GM12878 (cell line): ENCODE measurements around the gene TACC3. TPM values are rescaled to one million over a fixed set of nuclear protein-coding genes. Genes with fewer than 3 reads are reported as not detected.

Experiments used
- ATAC-seq: fragments of 200-7000 bp; cut with Tn5 transposase; 3 replicates; pipeline ENCODE4 v1.9.1; 2020; ENCODE audit warnings: mild to moderate bottlenecking, moderate library complexity
- BruUV-seq: library from RNA; stranded (reverse); fragments of 400-500 nt; replicated peaks from 2 replicates; lab custom pipeline; 2021; lab: Mats Ljungman, UMichigan
- CTCF ChIA-PET: fragments of 300-600 bp; sonication (Branson Sonifier 250); formaldehyde crosslinking; extraction: SDS; loops from one replicate; lab custom pipeline; 2021; ENCODE audit warnings: inconsistent platforms; lab: Yijun Ruan, JAX
- POLR2A ChIA-PET: fragments of 350-600 bp; formaldehyde crosslinking; extraction: SDS; loops from one replicate; lab custom pipeline; 2021; ENCODE audit warnings: inconsistent platforms; lab: Charles Lee
- RAD21 ChIA-PET: fragments of 300-600 bp; sonication (Branson Sonifier 250); formaldehyde crosslinking; loops from one replicate; lab custom pipeline; 2023; ENCODE audit warnings: antibody characterized with exemption; ENCODE audit not compliant: unreplicated experiment; lab: Charles Lee
- SMC1A ChIA-PET: fragments of 300-600 bp; sonication (Branson Sonifier 250); formaldehyde crosslinking; loops from one replicate; lab custom pipeline; 2023; ENCODE audit not compliant: unreplicated experiment, uncharacterized antibody; lab: Charles Lee
- DNase-seq: peaks from one replicate; pipeline ENCODE4 v3.0.0-alpha.2; 2011; ENCODE audit warnings: low read depth, low spot score
- FAIRE-seq: peaks from 3 replicates; lab custom pipeline; 2011; peaks lifted over from hg19 to GRCh38; lab: Jason Lieb, UNC
- H2AFZ ChIP-seq: 2 replicates; pipeline ENCODE4 v1.6.0; 2011; ENCODE audit warnings: low read depth, low read length, control low read depth; ENCODE audit not compliant: control insufficient read depth
- H3K27ac ChIP-seq: 2 replicates; pipeline ENCODE4 v1.5.1; 2011; ENCODE audit warnings: control low read depth; ENCODE audit not compliant: control insufficient read depth, insufficient read depth
- H3K27me3 ChIP-seq, 2 experiments: replicated peaks in 1 of 2; 2 replicates each; pipeline versions ENCODE4 v1.6.0 to v1.6.1; 2011; ENCODE audit warnings: low read length in 1 of 2; ENCODE audit not compliant: control insufficient read depth in 2 of 2, insufficient read depth in 2 of 2
- H3K36me3 ChIP-seq, 2 experiments: 2 replicates each; pipeline ENCODE4 v1.5.1; 2011; ENCODE audit warnings: low read length in 1 of 2; ENCODE audit not compliant: control insufficient read depth in 2 of 2, insufficient read depth in 2 of 2
- H3K4me1 ChIP-seq: 2 replicates; pipeline ENCODE4 v1.6.1; 2011; ENCODE audit warnings: mild to moderate bottlenecking, low read length, moderate library complexity, mixed read lengths; ENCODE audit not compliant: control insufficient read depth, insufficient read depth
- H3K4me2 ChIP-seq: 2 replicates; pipeline ENCODE4 v1.6.0; 2011; ENCODE audit warnings: control low read depth; ENCODE audit not compliant: control insufficient read depth, insufficient read depth
- H3K4me3 ChIP-seq: fragments of 200-600 bp; sonication (generic); 2 replicates; pipeline ENCODE4 v1.5.1; 2016
- H3K79me2 ChIP-seq: 2 replicates; pipeline ENCODE4 v1.6.0; 2011; ENCODE audit warnings: low read length; ENCODE audit not compliant: control insufficient read depth, insufficient read depth
- H3K9ac ChIP-seq: 2 replicates; pipeline ENCODE4 v1.8.0; 2011; ENCODE audit warnings: low read length, control low read depth, mixed read lengths; ENCODE audit not compliant: control insufficient read depth, insufficient read depth
- H3K9me3 ChIP-seq: replicated peaks from 3 replicates; pipeline ENCODE4 v1.5.1; 2011; ENCODE audit warnings: mild to moderate bottlenecking, low read length; ENCODE audit not compliant: control insufficient read depth, insufficient read depth
- H4K20me1 ChIP-seq: 2 replicates; pipeline ENCODE4 v1.6.0; 2011; ENCODE audit not compliant: control insufficient read depth, insufficient read depth
- EGR1 ChIP-seq, 2 experiments: IDR thresholded peaks; 1 replicate in 1 of 2; 2 replicates in 1 of 2; pipeline ENCODE4 v1.6.1; 2011 to 2012; ENCODE audit warnings: low read depth in 2 of 2, low read length in 2 of 2, borderline replicate concordance in 1 of 2, mild to moderate bottlenecking in 1 of 2, moderate library complexity in 1 of 2
- IKZF2 ChIP-seq, 2 experiments: fragments of 450-650 bp; IDR thresholded peaks; 2 replicates each; pipeline ENCODE4 v1.6.1; 2017; ENCODE audit warnings: mild to moderate bottlenecking in 2 of 2, moderate library complexity in 2 of 2
- MYC ChIP-seq: IDR thresholded peaks from 2 replicates; pipeline ENCODE4 v1.6.1; 2011; ENCODE audit warnings: mild to moderate bottlenecking, low read length, moderate library complexity, inconsistent platforms; ENCODE audit not compliant: insufficient read depth, insufficient replicate concordance, insufficient read length, severe bottlenecking
- WGBS: methylation state at CpG from one replicate; pipeline ENCODE4 v1.1.6; 2016; ENCODE audit warnings: low lambda C conversion rate; ENCODE audit not compliant: insufficient replicate concordance, insufficient coverage; ENCODE audit errors: missing lambda C conversion rate; 5-methylcytosine and 5-hydroxymethylcytosine counted together
- in situ Hi-C: fragments of 300-500 bp; cut with MboI; formaldehyde crosslinking; loops from 9 replicates; pipeline ENCODE4 v1.14.3; 2018; ENCODE audit warnings: mixed read lengths
- intact Hi-C: fragments of 100-400 bp; cut with micrococcal nuclease; formaldehyde crosslinking; loops from one replicate; pipeline ENCODE4 v1.14.2; 2022; ENCODE audit not compliant: unreplicated experiment
- polyA plus RNA-seq, 11 experiments: library from polyadenylated mRNA; depleted of rRNA in 4 of 11; unstranded in 6 of 11; stranded (reverse) in 5 of 11; fragments of >200 nt; fragmentation: Nextera tagmentation in 4 of 11; fragmentation: Illumina TruSeq in 1 of 11; extraction: Ambion mirVana in 4 of 11; extraction: Trizol in 1 of 11; gene quantifications; 1 replicate in 1 of 11; 2 replicates in 10 of 11; pipeline versions ENCODE4 v1.2.1 to v1.2.3, GENCODE V29; 2011 to 2016; ENCODE audit warnings: inconsistent platforms in 2 of 11, missing spikeins in 2 of 11, low read depth in 1 of 11
- total RNA-seq, 4 experiments: library from RNA; depleted of rRNA in 3 of 4; stranded (reverse); fragments of >200 nt in 3 of 4; fragmentation: Illumina TruSeq in 1 of 4; extraction: Trizol in 1 of 4; gene quantifications; 2 replicates each; pipeline versions ENCODE4 v1.2.1 to v1.2.3, GENCODE V29; 2013 to 2021

The TACC3 gene
- total and polyA plus RNA-seq, 10 of the 15 experiments (the other 5 are each of a cell fraction or from before 2014, with no cell fraction given): 2.8 to 121 (median 73.3) TPM

GRCh38 chr4:1792158-1792831 is 71.0 kb downstream of the TACC3 start (continued):
- no peak for TF ChIP-seq IKZF2 (IDR thresholded peaks at IDR 0.05)
- TF ChIP-seq, all 136 proteins: peak for 0

DNA sequence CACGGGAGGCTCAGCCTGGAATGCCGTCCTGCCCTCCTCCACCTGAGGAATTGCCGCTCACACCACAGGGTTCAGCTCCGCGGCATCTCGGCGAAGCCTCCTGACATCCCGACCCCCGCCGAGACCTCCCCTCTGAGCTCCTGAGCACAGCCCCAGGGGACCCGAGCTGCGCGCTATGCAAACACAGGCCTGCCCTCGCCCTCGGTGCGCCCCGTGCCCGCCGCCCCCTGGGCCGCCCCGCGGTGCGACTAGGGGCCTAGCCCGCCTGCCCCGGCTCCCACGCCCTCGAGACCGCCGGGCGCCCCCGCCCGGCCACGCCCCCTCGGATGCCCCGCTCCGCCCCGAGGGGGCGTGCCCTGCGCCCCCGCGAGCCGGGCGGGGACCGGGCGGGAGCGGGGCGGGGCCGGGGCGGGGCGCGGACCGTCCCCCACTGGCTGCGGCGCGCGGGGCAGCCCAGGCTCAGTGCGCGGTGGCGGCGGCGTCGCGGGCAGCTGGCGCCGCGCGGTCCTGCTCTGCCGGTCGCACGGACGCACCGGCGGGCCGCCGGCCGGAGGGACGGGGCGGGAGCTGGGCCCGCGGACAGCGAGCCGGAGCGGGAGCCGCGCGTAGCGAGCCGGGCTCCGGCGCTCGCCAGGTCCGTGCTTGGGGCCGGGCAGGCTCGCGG is 71.6 kb downstream of the TACC3 start, which contains the start of gene FGFR3:
FGFR3 (plus strand) TSS at position 462 of the 664 bp plus-strand sequence. CDS start 642 bp downstream, outside the sequence.
- H3K9ac ChIP-seq: no peak within 1 kb of the TSS
- in situ Hi-C loops (no loop called here), intact Hi-C loops (no loop called here)
- peak in 1 of 2 experiments; percentile 91; a peak in 2 of 3 replicates for TF ChIP-seq EGR1 (IDR thresholded peaks at IDR 0.05; ENCODE audit: borderline replicate concordance in 1 of 2, low read depth in 2 of 2, low read length in 2 of 2)
- no peak for TF ChIP-seq MYC
- peaks cover 8 to 12% of the 10 kb centered on the region in 2 experiments for H3K27me3 ChIP-seq
- 0 out of 2 replicates have a peak within 1 kb of the TSS, but pooled peaks have one; percentile 17 for H2AFZ ChIP-seq
- H3K79me2 ChIP-seq: no peaks in the 10 kb centered on the region
- no peak for FAIRE-seq
- H3K36me3 ChIP-seq: no peaks in the 10 kb centered on the region
- ChIA-PET RAD21 (no interaction called here), SMC1A (no interaction called here), POLR2A (no interaction called here), CTCF (no interaction called here)
- 6% methylated on average over 21 of the region's 95 CpGs for WGBS
- no peaks in the 10 kb centered on the region for H3K4me1 ChIP-seq
- peak; percentile 71 for ATAC-seq
- DNase-seq: no peak
- H3K4me2 ChIP-seq: peak within 1 kb of the TSS; percentile 60; the same call in 1 of the 2 replicates
- H3K9me3 ChIP-seq: no peaks in the 10 kb centered on the region
- no peaks in the 10 kb centered on the region for H4K20me1 ChIP-seq
- BruUV-seq: no TSS peak
- no peak within 1 kb of the TSS for H3K4me3 ChIP-seq
- no peak within 1 kb of the TSS for H3K27ac ChIP-seq
